Measurements from ENCODE around the gene PPP3R2.
A peak's percentile ranks its signal among the peaks of the same experiment; 100 is the strongest.
"Not testable (repeated sequence)": the region's sequence is repeated elsewhere in the genome, so short reads cannot be mapped to it uniquely, and the experiment has no call there.

PPP3R2 gene

GRCh38 chr9:101587332-101588043, 7.3 kb downstream of the PPP3R2 start:
- no peak for DNase-seq (ENCODE audit: low read depth)

GRCh38 chr9:101586651-101587050, 8.1 kb downstream of the PPP3R2 start:
- no peak for DNase-seq (ENCODE audit: low read depth)

- no peak for DNase-seq (ENCODE audit: low read depth)
These were observed 9.0 kb downstream of the PPP3R2 start for GRCh38 chr9:101585740-101586139.

DNA sequence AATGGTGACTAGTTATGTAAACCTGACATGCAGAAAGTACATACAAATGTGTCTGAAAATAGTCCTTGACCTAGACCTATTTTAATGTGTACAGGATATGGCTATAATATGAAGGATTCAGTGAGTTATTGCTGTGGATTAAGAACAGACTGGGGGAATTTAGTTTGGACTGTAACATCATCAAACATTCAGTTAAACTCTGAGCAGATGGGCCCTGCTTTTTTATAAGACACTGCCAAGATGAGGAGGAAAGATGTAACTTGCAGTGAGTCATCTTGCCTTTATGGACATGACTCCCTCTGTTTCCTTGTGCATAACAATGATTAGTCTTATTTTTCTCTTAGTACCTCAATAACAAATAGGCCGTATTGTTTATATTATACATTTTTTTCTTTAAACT, 12.2 kb downstream of the PPP3R2 start:
- peak; percentile 82 for DNase-seq (ENCODE audit: low read depth)

DNA sequence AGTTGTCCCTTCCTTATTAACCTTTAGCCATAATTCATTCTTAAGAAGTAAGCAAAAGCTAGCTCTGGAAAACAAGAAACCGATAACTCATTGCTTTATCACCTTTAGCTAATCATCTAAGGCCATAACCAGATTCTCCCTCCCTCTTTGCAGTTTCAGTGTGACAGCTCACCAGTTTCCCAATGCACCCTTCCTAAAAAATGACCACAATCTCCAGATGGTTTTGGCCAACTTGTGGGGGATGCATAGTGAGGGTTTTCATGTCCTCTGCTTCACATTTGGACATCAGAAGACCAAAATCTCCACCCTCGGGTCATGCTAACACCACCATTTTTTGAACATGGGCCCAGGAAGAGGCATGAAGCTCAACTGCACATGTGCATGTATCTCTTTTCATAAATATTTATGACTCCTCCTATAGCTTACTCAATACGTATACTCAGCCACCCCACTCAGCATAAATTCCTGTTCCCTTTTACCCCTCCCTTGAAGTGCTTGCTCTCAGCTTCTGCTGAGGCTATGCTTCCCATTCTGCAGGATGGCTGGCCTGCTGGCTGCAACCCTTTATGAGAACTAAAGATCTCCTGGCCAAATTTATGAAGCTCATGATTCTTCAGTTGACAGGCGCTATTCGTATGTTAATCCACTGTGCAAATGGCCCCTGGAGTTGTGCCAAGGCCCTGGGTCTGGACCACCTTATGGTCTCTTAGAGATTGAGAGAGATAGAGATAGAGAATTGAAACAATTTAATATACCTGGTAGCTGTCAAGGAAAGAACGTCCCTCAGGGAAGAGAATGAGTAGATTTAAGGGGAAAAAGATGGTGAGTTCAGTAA, 14.8 kb downstream of the PPP3R2 start:
- DNase-seq (ENCODE audit: low read depth), result no peak

DNA sequence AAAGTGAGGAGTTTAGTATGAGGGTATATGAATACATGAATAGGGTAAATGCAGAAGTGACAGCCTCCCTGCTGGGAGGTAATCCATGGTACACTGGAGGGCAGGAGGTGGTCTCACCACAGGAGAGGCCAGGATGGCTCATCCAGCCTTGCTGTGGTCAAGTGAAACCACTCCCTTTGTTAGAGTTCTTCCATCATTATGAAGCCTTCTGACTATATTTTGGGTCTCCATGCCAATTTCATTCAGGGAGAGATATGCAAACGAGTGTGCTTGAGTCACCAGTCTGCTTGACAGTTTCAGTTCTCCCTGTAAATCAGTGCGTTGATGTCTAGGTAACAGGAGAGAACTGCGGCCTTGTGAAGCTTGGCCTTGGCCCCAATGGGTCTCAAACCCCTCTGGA, 16.4 kb downstream of the PPP3R2 start:
- no peak for DNase-seq (ENCODE audit: low read depth)

GRCh38 chr9:101574731-101575333, 19.9 kb downstream of the PPP3R2 start:
- DNase-seq (ENCODE audit: low read depth), result no peak

DNA sequence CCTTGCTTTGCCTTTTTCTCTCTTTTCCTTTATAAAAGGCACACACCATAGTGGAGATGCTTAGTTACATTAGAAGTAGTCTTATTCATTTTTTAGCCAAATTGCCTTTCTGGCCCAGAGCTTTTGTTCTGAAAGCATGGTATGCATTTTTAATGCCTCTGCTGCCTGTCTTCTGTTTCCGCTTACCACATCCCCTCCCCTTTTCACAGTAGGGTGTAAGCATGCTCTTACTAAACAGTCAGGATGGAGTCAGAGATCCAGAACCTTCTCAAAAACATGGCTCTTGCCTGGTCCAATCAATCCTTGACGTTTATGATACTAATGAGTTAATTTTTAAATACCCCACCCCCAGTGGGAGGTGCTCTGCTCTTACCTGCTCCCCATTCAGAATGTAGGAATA, 22.5 kb downstream of the PPP3R2 start:
- no peak for DNase-seq (ENCODE audit: low read depth)

DNA sequence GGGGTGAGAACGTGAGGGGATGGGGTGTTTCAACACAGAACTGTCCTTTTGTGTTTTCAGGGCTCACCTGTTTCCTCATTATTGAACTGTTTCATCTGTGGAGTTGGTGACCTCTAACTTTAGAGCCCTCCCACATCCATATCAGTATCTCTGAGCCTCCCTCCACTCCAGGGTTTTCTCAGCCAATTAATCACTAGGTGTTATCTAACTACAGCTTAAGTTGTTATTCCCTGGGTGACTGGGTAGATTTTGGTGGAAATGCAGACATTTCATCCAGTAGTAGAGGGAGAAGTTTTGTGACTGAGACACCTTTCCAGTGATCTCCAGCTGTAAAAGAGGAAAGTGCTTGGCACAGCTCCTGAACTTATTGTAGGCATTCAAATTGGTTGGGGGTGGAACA, 23.7 kb downstream of the PPP3R2 start:
- no peak for DNase-seq (ENCODE audit: low read depth)

- DNase-seq (ENCODE audit: low read depth), result no peak
These were observed 24.8 kb downstream of the PPP3R2 start for GRCh38 chr9:101569741-101570501.

DNA sequence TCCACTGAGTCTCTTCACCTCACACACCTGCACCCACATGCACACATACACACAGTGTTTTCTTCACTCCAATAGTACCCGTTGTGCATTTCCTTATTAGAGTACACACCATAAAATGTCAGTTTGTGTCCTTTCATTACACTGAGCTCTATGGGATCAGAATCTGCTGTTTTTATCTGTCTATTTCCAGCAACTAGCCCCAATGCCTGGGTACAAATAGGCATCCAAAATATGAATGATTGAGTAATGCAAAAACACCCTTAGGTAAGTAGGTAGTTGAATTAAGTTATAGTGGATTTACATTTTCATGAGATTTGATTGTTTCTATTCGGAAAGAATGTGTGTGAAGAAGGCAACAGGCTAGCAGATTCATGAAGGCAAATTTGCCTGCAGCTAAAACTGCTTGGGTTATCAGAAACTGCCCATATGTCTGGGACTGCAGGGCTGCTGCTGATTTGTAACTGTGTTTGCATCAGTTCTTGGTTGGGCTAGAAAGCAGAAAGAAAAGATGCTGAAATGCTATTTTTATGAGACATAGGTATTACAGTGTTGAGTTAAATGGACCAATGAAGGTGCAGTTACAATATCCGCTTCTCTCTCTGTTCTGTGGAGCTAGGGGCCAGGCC, 26.9 kb downstream of the PPP3R2 start:
- DNase-seq (ENCODE audit: low read depth), result no peak

GRCh38 chr9:101566904-101567724, 27.7 kb downstream of the PPP3R2 start:
- no peak for DNase-seq (ENCODE audit: low read depth)

DNA sequence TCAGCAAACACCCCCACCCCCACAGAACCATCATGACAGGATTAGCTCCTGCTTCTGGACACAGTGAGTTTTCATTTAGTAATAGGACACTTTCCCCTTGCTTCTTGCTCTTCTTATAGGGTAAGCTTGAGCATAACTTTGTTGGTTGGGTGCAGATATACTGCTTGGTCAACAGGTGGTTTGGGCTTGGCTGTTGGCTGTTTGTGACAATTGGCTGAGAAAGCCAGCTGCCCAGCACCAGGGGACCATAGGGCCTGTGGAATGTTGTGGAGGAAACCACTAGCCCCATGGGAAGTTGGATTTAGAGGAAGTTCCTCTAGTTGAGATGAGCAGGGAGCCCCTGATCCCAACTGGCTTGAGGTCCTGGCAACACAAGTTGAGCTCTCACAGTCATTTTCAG, 30.5 kb downstream of the PPP3R2 start:
- DNase-seq (ENCODE audit: low read depth), result no peak

- no peak for DNase-seq (ENCODE audit: low read depth)
These were observed 31.8 kb downstream of the PPP3R2 start for GRCh38 chr9:101562966-101563365.

DNA sequence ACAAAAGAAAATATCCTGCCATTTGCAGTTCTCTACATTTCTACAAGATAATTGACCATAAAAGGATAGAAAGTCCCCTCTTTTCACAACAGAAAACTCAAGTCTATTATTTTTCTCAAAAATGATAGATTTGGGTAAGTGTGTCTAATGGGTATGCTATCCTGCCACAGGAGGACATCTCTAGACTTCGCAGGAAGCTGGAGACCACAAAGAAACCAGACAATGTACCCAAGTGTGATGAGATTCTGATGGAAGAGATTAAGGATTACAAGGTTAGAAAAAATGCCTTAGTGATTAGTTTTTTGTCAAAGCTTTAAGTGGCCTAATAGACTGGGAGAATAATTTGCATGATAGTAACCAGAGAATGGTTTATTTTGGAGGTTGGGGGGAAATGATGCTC, 33.0 kb downstream of the PPP3R2 start:
- DNase-seq (ENCODE audit: low read depth), result no peak

- not testable (repeated sequence) for DNase-seq (ENCODE audit: low read depth)
These were observed 45.2 kb downstream of the PPP3R2 start for GRCh38 chr9:101549472-101550098.

DNA sequence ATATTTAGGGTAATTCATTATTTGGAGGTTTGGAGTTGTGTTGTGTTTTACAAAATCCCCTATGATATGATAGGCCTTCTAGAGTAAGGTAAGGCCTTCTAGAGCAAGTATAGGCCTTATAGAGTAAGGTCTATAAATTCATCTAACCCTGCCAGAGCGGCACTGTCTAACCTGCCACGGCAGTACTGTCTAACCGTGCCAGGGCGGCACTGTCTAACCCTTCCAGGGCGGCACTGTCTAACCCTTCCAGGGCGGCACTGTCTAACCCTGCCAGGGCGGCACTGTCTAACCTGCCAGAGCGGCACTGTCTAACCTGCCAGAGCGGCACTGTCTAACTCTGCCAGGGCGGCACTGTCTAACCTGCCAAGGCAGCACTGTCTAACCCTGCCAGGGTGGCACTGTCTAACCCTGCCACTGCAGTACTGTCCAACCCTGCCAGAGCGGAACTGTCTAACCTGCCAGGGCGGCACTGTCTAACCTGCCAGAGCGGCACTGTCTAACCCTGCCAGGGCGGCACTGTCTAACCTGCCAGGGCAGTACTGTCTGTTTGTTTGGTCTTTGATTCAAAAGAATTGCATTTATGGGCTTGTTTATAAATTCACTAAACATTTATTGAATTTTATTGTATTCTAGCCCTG, 51.6 kb downstream of the PPP3R2 start:
- no peak for DNase-seq (ENCODE audit: low read depth)

Data from GM04503 (cell line).